ENCODE results near the gene ANKRD55.

GRCh38 chr5:56279291-56279690 is 46.2 kb upstream of the ANKRD55 start:
- no peak for TF ChIP-seq CTCF (IDR thresholded peaks at IDR 0.05)
- no peak for TF ChIP-seq EP300 (IDR thresholded peaks at IDR 0.05)
- TF ChIP-seq POLR2A (IDR thresholded peaks at IDR 0.05), result no peak
